GM18520 (cell line): ENCODE results near the gene MUC13.
A peak's percentile ranks its signal among the peaks of the same experiment; 100 is the strongest.

Experiments
- ATAC-seq: cut with Tn5 transposase; IDR thresholded peaks from one replicate; pipeline ENCODE4 v1.9.1; 2021; ENCODE audit not compliant: unreplicated experiment

The MUC13 gene

GRCh38 chr3:124951511-124952281 is 17.1 kb upstream of the MUC13 start:
- no peak for ATAC-seq

- ATAC-seq = no peak
Measured at GRCh38 chr3:124950026-124950425, 15.5 kb upstream of the MUC13 start.

- no peak for ATAC-seq
Measured at GRCh38 chr3:124942613-124943012, 8.1 kb upstream of the MUC13 start.

- ATAC-seq = no peak
Measured at GRCh38 chr3:124941771-124942170, 7.2 kb upstream of the MUC13 start.

GRCh38 chr3:124939661-124940060 is 5.1 kb upstream of the MUC13 start:
- no peak for ATAC-seq

- no peak for ATAC-seq
Measured at GRCh38 chr3:124938896-124939295, 4.3 kb upstream of the MUC13 start.

- ATAC-seq = no peak
Measured at GRCh38 chr3:124937049-124937448, 2.5 kb upstream of the MUC13 start.

GRCh38 chr3:124935794-124936542 is 1.4 kb upstream of the MUC13 start:
- no peak for ATAC-seq

- no peak for ATAC-seq
Measured at GRCh38 chr3:124935264-124935663, 713 bp upstream of the MUC13 start.

- ATAC-seq = no peak
Measured at GRCh38 chr3:124928333-124929202, 6.0 kb downstream of the MUC13 start.

GRCh38 chr3:124927574-124928045 is 6.9 kb downstream of the MUC13 start:
- ATAC-seq = peak; percentile 58

- ATAC-seq = no peak
Measured at GRCh38 chr3:124926426-124927101, 8.0 kb downstream of the MUC13 start.

- no peak for ATAC-seq
Measured at GRCh38 chr3:124924741-124925140, 9.8 kb downstream of the MUC13 start.

GRCh38 chr3:124923833-124924232 is 10.7 kb downstream of the MUC13 start:
- ATAC-seq = no peak

- no peak for ATAC-seq
Measured at GRCh38 chr3:124920718-124921117, 13.8 kb downstream of the MUC13 start.

- ATAC-seq = no peak
Measured at GRCh38 chr3:124919756-124920155, 14.8 kb downstream of the MUC13 start.

- ATAC-seq = no peak
Measured at GRCh38 chr3:124918524-124918923, 16.0 kb downstream of the MUC13 start.

- no peak for ATAC-seq
Measured at GRCh38 chr3:124916837-124917409, 17.6 kb downstream of the MUC13 start.

- no peak for ATAC-seq
Measured at GRCh38 chr3:124915254-124915653, 19.3 kb downstream of the MUC13 start.

GRCh38 chr3:124907957-124908356 is 26.6 kb downstream of the MUC13 start:
- ATAC-seq = no peak
